ENCODE measurements around the gene CLDN3. TPM values are rescaled to one million over a fixed set of nuclear protein-coding genes. Genes with fewer than 3 reads are reported as not detected.

The CLDN3 gene
- total RNA-seq, 1 experiment from 2014 or later = not detected

Other genes with a start within 250 kb of the CLDN3 start
- 69.2 and 90.1 TPM in 2 replicates for gene BAZ1B, start 248.0 kb downstream of the CLDN3 start, total RNA-seq (2014; rRNA removed; shearing (Covaris generic))
- gene BCL7B, start 212.6 kb downstream of the CLDN3 start, total RNA-seq (2014; rRNA removed; shearing (Covaris generic)) = 43.6 and 57.5 TPM in 2 replicates
- 108 and 114 TPM in 2 replicates for gene TBL2, start 191.7 kb downstream of the CLDN3 start, total RNA-seq (2014; rRNA removed; shearing (Covaris generic))
- not detected in 2 replicates for gene MLXIPL, start 145.7 kb downstream of the CLDN3 start, total RNA-seq (2014; rRNA removed; shearing (Covaris generic))
- 8.3 and 9.8 TPM in 2 replicates for gene VPS37D, start 102.4 kb downstream of the CLDN3 start, total RNA-seq (2014; rRNA removed; shearing (Covaris generic))
- gene DNAJC30, start 86.8 kb downstream of the CLDN3 start, total RNA-seq (2014; rRNA removed; shearing (Covaris generic)) = 12.4 and 19.6 TPM in 2 replicates
- gene BUD23, start 86.7 kb downstream of the CLDN3 start, total RNA-seq (2014; rRNA removed; shearing (Covaris generic)) = 203 and 204 TPM in 2 replicates
- gene STX1A, start 50.6 kb downstream of the CLDN3 start, total RNA-seq (2014; rRNA removed; shearing (Covaris generic)) = 2.5 and 6.5 TPM in 2 replicates
- 34.2 and 41.1 TPM in 2 replicates for gene ABHD11, start 31.5 kb downstream of the CLDN3 start, total RNA-seq (2014; rRNA removed; shearing (Covaris generic))
- 1.6 and 2.8 TPM in 2 replicates for gene CLDN4, start 60.7 kb upstream of the CLDN3 start, total RNA-seq (2014; rRNA removed; shearing (Covaris generic))
- gene METTL27, start 72.2 kb upstream of the CLDN3 start, total RNA-seq (2014; rRNA removed; shearing (Covaris generic)) = not detected in 2 replicates
- not detected in 2 replicates for gene TMEM270, start 90.9 kb upstream of the CLDN3 start, total RNA-seq (2014; rRNA removed; shearing (Covaris generic))

All from G401 (cell line).